Measurements from ENCODE around the gene GIT1. TPM values are rescaled to one million over a fixed set of nuclear protein-coding genes. Genes with fewer than 3 reads are reported as not detected.

The GIT1 gene, protein sequence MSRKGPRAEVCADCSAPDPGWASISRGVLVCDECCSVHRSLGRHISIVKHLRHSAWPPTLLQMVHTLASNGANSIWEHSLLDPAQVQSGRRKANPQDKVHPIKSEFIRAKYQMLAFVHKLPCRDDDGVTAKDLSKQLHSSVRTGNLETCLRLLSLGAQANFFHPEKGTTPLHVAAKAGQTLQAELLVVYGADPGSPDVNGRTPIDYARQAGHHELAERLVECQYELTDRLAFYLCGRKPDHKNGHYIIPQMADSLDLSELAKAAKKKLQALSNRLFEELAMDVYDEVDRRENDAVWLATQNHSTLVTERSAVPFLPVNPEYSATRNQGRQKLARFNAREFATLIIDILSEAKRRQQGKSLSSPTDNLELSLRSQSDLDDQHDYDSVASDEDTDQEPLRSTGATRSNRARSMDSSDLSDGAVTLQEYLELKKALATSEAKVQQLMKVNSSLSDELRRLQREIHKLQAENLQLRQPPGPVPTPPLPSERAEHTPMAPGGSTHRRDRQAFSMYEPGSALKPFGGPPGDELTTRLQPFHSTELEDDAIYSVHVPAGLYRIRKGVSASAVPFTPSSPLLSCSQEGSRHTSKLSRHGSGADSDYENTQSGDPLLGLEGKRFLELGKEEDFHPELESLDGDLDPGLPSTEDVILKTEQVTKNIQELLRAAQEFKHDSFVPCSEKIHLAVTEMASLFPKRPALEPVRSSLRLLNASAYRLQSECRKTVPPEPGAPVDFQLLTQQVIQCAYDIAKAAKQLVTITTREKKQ
- total RNA-seq = 10 to 100 TPM; 39.2 to 71.8 (median 41.3) TPM

GRCh38 chr17:29589524-29590410, at the start of gene GIT1:
TSS of gene GIT1 (minus strand) at chr17:29589648. CDS start at chr17:29589378, 270 bp downstream.
- TF ChIP-seq POLR2A (IDR thresholded peaks at IDR 0.05) = peak; percentile 31
- peak in 2 of 3 donors; percentile 60 to 70 for TF ChIP-seq POLR2AphosphoS5 (IDR thresholded peaks at IDR 0.05)
- no peak for TF ChIP-seq EP300 (IDR thresholded peaks at IDR 0.05; ENCODE audit: low read depth)
- peak within 1 kb of the TSS; percentile 85 to 93 (median 90) for H3K27ac ChIP-seq
- H3K9me3 ChIP-seq = no peaks in the 10 kb centered on the region
- H3K27me3 ChIP-seq = no peaks in the 10 kb centered on the region
- H3K4me1 ChIP-seq = peaks cover 40 to 63% (median 59%) of the 10 kb centered on the region in 4 donors
- peak within 1 kb of the TSS; percentile 69 to 87 (median 84) for H3K4me3 ChIP-seq
- H3K36me3 ChIP-seq = no peaks in the 10 kb centered on the region
- in situ Hi-C loops (cut with MboI; ENCODE audit: low pct_ligation_motif_present in 1 of 4, low pct_unique_long_range_greater_than_20kb in 1 of 4, low sequenced_read_pairs in 3 of 4) (no loop called here), intact Hi-C loops (cut with DNase I; ENCODE audit: low total_unique reads) (no loop called here)
- peak; percentile 90 for DNase-seq
- WGBS, 2 donors (ENCODE audit: low coverage in 1 of 2) = 7% methylated on average over 23 of the region's 70 CpGs; no CpG with 5 or more reads in 1 of the 2 donors

DNA sequence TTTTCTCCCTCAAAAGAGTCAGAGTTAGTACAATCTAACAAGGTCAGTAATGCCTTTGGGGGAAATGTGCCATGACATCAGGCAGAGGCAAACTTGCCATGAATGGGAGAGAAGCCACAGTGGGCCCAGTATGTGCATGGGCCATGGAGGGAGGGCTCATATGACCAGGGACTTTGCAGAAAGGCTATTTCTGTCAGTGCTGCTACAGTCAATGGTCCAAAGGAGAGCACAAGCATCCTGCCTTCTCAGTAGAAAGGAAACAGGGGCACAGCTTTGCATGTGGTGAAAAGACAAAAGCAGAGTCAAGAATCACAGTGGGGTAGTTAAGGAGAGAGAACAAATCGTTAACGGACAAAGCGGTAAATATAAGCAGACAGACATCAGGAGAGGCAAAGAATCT, 44.4 kb upstream of the GIT1 start:
- H3K36me3 ChIP-seq = peaks cover 0 to 37% (median 4%) of the 10 kb centered on the region in 4 donors
- no peaks in the 10 kb centered on the region for H3K9me3 ChIP-seq
- WGBS, 2 donors (ENCODE audit: low coverage in 1 of 2) = 92 to 100% methylated on average over 3 of the region's 3 CpGs
- no peaks in the 10 kb centered on the region for H3K27me3 ChIP-seq
- intact Hi-C loops (cut with DNase I; ENCODE audit: low total_unique reads) (no loop called here), in situ Hi-C loops (cut with MboI; ENCODE audit: low pct_ligation_motif_present in 1 of 4, low pct_unique_long_range_greater_than_20kb in 1 of 4, low sequenced_read_pairs in 3 of 4) (loop anchor here (10.0 to 25.0 kb wide), 3 partner anchors 141 to 303 kb away; partner anchors contain the start of genes EFCAB5 (in 1 of the 4) and SSH2 (in 1 of the 4))
- no peak overlapping the region for H3K4me3 ChIP-seq
- no peak overlapping the region for H3K27ac ChIP-seq
- H3K4me1 ChIP-seq = no peaks in the 10 kb centered on the region
- no peak for DNase-seq
- TF ChIP-seq POLR2AphosphoS5 (IDR thresholded peaks at IDR 0.05) (no peak), POLR2A (IDR thresholded peaks at IDR 0.05) (no peak), EP300 (IDR thresholded peaks at IDR 0.05; ENCODE audit: low read depth) (no peak)
- TF ChIP-seq, protein P1, sequence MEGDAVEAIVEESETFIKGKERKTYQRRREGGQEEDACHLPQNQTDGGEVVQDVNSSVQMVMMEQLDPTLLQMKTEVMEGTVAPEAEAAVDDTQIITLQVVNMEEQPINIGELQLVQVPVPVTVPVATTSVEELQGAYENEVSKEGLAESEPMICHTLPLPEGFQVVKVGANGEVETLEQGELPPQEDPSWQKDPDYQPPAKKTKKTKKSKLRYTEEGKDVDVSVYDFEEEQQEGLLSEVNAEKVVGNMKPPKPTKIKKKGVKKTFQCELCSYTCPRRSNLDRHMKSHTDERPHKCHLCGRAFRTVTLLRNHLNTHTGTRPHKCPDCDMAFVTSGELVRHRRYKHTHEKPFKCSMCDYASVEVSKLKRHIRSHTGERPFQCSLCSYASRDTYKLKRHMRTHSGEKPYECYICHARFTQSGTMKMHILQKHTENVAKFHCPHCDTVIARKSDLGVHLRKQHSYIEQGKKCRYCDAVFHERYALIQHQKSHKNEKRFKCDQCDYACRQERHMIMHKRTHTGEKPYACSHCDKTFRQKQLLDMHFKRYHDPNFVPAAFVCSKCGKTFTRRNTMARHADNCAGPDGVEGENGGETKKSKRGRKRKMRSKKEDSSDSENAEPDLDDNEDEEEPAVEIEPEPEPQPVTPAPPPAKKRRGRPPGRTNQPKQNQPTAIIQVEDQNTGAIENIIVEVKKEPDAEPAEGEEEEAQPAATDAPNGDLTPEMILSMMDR (IDR thresholded peaks at IDR 0.05) = no peak

DNA sequence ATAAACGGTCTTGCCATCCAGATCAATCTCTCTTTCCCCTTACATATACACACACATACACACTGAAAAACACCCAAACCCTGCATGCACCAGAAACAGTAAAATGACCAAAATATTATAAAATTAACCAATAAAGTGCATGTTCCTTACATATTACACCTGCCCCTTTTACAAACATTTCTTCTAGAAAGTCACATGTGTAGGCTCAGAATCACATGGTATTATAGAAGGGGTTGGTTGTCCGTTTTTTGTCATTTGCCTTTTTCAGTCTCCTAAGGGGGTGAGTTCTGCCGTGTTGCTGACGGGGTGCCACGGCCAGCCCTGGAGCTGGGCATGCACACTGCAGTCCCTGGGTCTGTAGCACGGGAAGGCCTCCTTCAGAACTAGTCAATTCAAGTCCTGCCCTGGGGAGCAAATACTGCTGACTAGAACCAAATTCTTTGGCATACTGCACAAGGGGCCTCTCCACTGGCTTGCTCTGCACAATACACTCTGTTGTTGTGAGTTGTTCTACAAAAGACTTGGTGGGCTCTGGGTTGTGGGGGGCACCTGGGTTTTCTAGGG, 41.3 kb upstream of the GIT1 start:
- Histone ChIP-seq H3K4me3 (no peak overlapping the region), H3K27ac (no peak overlapping the region), H3K4me1 (no peaks in the 10 kb centered on the region), H3K9me3 (no peaks in the 10 kb centered on the region), H3K36me3 (peaks cover 0 to 28% (median 4%) of the 10 kb centered on the region in 4 donors), H3K27me3 (no peaks in the 10 kb centered on the region)
- TF ChIP-seq EP300 (IDR thresholded peaks at IDR 0.05; ENCODE audit: low read depth) (no peak), POLR2A (IDR thresholded peaks at IDR 0.05) (no peak), POLR2AphosphoS5 (IDR thresholded peaks at IDR 0.05) (no peak)
- TF ChIP-seq, protein P1 (IDR thresholded peaks at IDR 0.05) = no peak
- intact Hi-C loops (cut with DNase I; ENCODE audit: low total_unique reads) = no loop called here
- in situ Hi-C loops (cut with MboI; ENCODE audit: low pct_ligation_motif_present in 1 of 4, low pct_unique_long_range_greater_than_20kb in 1 of 4, low sequenced_read_pairs in 3 of 4) = loop anchor here (10.0 to 25.0 kb wide), 3 partner anchors 144 to 307 kb away; partner anchors contain the start of genes EFCAB5 (in 1 of the 4) and SSH2 (in 1 of the 4)
- WGBS, 2 donors (ENCODE audit: low coverage in 1 of 2) = 60 to 93% methylated on average over 1 to 6 of the region's 6 CpGs
- DNase-seq = no peak

DNA sequence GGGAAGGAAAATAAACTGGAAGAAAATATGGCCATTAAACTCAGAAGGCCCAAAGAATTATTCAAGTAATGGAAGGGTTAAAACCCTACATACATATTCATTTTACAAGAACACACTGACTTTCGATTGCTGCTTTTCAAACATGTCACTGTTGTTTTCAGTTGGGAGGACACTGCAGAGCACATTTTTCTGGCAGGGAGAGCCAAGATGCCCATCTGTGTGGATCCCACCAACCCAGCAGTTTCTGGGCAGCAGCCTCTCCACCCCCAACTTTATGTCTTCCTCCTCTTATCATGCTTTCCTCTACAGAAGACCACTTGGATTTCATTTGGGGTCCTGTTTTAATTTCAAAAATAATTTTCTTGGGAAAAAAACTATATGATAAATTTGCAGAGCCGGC, 40.4 kb upstream of the GIT1 start:
- TF ChIP-seq, protein P1 (IDR thresholded peaks at IDR 0.05) = no peak
- TF ChIP-seq EP300 (IDR thresholded peaks at IDR 0.05; ENCODE audit: low read depth) (no peak), POLR2AphosphoS5 (IDR thresholded peaks at IDR 0.05) (no peak), POLR2A (IDR thresholded peaks at IDR 0.05) (no peak)
- no peaks in the 10 kb centered on the region for H3K27me3 ChIP-seq
- in situ Hi-C loops (cut with MboI; ENCODE audit: low pct_ligation_motif_present in 1 of 4, low pct_unique_long_range_greater_than_20kb in 1 of 4, low sequenced_read_pairs in 3 of 4) = loop anchor here (10.0 to 25.0 kb wide), 3 partner anchors 145 to 307 kb away; partner anchors contain the start of genes EFCAB5 (in 1 of the 4) and SSH2 (in 1 of the 4)
- H3K36me3 ChIP-seq = peaks cover 0 to 21% (median 4%) of the 10 kb centered on the region in 4 donors
- no peak overlapping the region for H3K4me3 ChIP-seq
- WGBS, 2 donors (ENCODE audit: low coverage in 1 of 2) = 69 to 74% methylated on average over 2 of the region's 2 CpGs
- DNase-seq = no peak
- H3K27ac ChIP-seq = no peak overlapping the region
- H3K4me1 ChIP-seq = no peaks in the 10 kb centered on the region
- intact Hi-C loops (cut with DNase I; ENCODE audit: low total_unique reads) = no loop called here
- no peaks in the 10 kb centered on the region for H3K9me3 ChIP-seq

Measured in transverse colon (tissue), 4 donors.